Suprapubic skin (tissue), 4 donors: Measurements from ENCODE around the gene MYH15.

Source experiments
- EP300 ChIP-seq: sonication (generic); formaldehyde crosslinking; IDR thresholded peaks from one replicate; pipeline ENCODE4 v1.6.1; 2017; ENCODE audit warnings: antibody characterized with exemption
- POLR2AphosphoS5 ChIP-seq, 3 donors: sonication (generic); formaldehyde crosslinking; IDR thresholded peaks; one replicate each; pipeline ENCODE4 v1.6.1; 2017; ENCODE audit warnings: antibody characterized with exemption in 3 of 3
- TF ChIP-seq, protein P1 (sequence below), 2 donors: fragments of 200-600 bp in 1 of 2; fragments of 450-650 bp in 1 of 2; sonication (generic) in 1 of 2; IDR thresholded peaks; one replicate each; pipeline ENCODE4 v1.5.1; 2016 to 2019; ENCODE audit warnings: antibody characterized with exemption in 2 of 2, mild to moderate bottlenecking in 1 of 2, moderate library complexity in 1 of 2

DNA sequence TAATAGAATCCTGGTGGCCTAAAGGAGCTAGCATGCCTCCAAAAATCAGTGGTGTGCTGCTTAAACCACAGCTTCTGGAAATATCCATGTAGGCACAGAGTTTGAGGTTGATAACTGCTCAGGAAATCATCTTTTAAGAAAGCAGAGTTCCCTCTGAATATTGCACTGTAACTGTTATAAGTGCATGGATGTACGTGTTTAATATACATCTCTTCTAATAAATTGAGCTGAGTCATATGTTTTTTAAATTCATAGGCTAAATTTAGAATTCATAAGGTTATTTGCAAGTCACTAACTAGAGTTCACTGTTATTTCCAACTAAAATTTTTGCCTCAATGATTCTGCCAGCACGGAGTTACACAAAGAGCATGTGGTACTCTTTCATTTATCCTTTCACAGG, 68.9 kb downstream of the MYH15 start:
- TF ChIP-seq, protein P1, sequence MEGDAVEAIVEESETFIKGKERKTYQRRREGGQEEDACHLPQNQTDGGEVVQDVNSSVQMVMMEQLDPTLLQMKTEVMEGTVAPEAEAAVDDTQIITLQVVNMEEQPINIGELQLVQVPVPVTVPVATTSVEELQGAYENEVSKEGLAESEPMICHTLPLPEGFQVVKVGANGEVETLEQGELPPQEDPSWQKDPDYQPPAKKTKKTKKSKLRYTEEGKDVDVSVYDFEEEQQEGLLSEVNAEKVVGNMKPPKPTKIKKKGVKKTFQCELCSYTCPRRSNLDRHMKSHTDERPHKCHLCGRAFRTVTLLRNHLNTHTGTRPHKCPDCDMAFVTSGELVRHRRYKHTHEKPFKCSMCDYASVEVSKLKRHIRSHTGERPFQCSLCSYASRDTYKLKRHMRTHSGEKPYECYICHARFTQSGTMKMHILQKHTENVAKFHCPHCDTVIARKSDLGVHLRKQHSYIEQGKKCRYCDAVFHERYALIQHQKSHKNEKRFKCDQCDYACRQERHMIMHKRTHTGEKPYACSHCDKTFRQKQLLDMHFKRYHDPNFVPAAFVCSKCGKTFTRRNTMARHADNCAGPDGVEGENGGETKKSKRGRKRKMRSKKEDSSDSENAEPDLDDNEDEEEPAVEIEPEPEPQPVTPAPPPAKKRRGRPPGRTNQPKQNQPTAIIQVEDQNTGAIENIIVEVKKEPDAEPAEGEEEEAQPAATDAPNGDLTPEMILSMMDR (IDR thresholded peaks at IDR 0.05) = no peak
- no peak for TF ChIP-seq POLR2AphosphoS5 (IDR thresholded peaks at IDR 0.05)
- no peak for TF ChIP-seq EP300
